ENCODE data around the gene COL6A6. TPM values are rescaled to one million over a fixed set of nuclear protein-coding genes. Genes with fewer than 3 reads are reported as not detected.
"Not testable (repeated sequence)": the region's sequence is repeated elsewhere in the genome, so short reads cannot be mapped to it uniquely, and the experiment has no call there.

COL6A6 gene
- polyA plus RNA-seq, 1 donor (not counting 4 experiments of a cell fraction or from before 2014, with no cell fraction given): not detected

DNA sequence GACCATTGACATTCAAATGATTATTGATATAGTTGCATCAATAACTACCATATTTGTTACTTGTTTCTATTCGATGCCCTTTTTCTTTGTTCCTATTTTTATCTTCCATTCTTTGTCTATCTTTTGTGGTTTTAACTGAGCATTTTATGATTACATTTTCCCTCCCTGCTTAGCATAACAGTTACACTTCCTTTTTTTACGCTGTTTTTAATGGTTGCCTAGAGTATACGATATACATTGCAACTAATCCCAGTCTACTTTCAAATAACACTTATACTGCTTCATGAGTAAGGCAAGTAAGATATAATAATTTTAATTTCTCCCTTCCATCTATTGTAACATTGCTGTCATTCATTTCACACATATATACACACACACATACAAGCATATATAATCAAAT, 26.3 kb downstream of the COL6A6 start:
- Histone ChIP-seq H3K4me1 (ENCODE audit: control insufficient read depth, extremely low read depth, insufficient read depth, low read length) (no peaks in the 10 kb centered on the region), H3K9ac (ENCODE audit: control insufficient read depth, extremely low read depth, insufficient read depth, low read length) (no peak overlapping the region), H3K27ac (ENCODE audit: control insufficient read depth, insufficient read depth, low read length) (no peak overlapping the region), H3K79me2 (ENCODE audit: control insufficient read depth, insufficient read depth, low read length) (no peaks in the 10 kb centered on the region), H3K27me3 (ENCODE audit: control insufficient read depth, extremely low read depth, insufficient read depth, low read length) (no peaks in the 10 kb centered on the region), H3K9me1 (ENCODE audit: control insufficient read depth, extremely low read depth, insufficient read depth, low read length) (no peaks in the 10 kb centered on the region), H3K36me3 (ENCODE audit: control insufficient read depth in 2 of 2, extremely low read depth in 1 of 2, insufficient read depth in 2 of 2, low read length in 2 of 2) (no peaks in the 10 kb centered on the region), H2AFZ (ENCODE audit: control insufficient read depth, low read length) (no peak overlapping the region), H4K20me1 (ENCODE audit: control insufficient read depth, extremely low read depth, insufficient read depth, low read length) (no peaks in the 10 kb centered on the region), H3K4me2 (ENCODE audit: control insufficient read depth, extremely low read depth, insufficient read depth, low read depth, low read length) (no peak overlapping the region), H3K4me3 (ENCODE audit: control insufficient read depth in 2 of 3, extremely low read depth in 1 of 3, insufficient read depth in 2 of 3, low read depth in 1 of 3, low read length in 3 of 3) (no peak overlapping the region), H3K9me3 (ENCODE audit: control insufficient read depth, low read depth, low read length) (no peaks in the 10 kb centered on the region)
- FAIRE-seq (no peak), DNase-seq (ENCODE audit: low read depth, low spot score) (no peak)
- TF ChIP-seq EZH2 (IDR thresholded peaks at IDR 0.05; ENCODE audit: low read length): no peak
- TF ChIP-seq, protein P1, sequence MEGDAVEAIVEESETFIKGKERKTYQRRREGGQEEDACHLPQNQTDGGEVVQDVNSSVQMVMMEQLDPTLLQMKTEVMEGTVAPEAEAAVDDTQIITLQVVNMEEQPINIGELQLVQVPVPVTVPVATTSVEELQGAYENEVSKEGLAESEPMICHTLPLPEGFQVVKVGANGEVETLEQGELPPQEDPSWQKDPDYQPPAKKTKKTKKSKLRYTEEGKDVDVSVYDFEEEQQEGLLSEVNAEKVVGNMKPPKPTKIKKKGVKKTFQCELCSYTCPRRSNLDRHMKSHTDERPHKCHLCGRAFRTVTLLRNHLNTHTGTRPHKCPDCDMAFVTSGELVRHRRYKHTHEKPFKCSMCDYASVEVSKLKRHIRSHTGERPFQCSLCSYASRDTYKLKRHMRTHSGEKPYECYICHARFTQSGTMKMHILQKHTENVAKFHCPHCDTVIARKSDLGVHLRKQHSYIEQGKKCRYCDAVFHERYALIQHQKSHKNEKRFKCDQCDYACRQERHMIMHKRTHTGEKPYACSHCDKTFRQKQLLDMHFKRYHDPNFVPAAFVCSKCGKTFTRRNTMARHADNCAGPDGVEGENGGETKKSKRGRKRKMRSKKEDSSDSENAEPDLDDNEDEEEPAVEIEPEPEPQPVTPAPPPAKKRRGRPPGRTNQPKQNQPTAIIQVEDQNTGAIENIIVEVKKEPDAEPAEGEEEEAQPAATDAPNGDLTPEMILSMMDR (optimal IDR thresholded peaks at IDR 0.05 in 1 of 3, IDR thresholded peaks at IDR 0.05 in 1 of 3, conservative IDR thresholded peaks at IDR 0.05 in 1 of 3; ENCODE audit: extremely low read depth in 1 of 3, insufficient read depth in 2 of 3, low read length in 3 of 3): no peak
- dilution Hi-C loops (cut with MboI; ENCODE audit: extremely low pct_ligation_motif_present, low sequenced_read_pairs): no loop called here

DNA sequence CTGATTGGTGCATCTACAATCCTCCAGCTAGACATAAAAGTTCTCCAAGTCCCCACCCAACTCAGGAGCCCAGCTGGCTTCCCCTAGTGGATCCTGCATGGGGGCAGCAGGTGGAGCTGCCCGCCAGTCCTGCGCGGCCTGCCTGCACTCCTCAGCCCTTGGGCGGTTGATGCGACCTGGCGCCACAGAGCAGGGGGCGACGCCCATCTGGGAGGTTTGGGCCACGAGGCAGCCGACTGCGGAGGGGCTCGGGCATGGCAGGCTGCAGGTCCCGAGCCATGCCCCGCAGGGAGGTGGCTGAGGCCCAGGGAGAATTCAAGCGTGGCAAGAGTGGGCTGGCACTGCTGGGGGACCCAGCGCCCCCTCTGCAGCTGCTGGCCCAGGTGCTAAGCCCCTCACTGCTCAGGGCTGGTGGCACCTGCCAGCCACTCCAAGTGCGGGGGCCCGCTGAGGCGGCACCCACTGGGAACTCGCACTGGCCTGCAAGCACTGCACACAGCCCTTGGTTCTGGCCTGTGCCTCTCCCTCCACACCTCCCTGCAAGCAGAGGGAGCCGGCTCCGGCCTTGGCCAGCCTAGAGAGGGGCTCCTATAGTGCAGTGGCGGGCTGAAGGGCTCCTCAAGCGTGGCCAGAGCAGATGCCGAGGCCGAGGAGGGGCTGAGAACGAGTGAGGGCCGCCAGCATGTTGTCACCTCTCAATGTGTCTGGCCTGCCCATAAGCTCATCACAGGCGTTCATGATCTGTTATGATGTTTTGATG, 30.1 kb downstream of the COL6A6 start:
- no peak overlapping the region for H2AFZ ChIP-seq (ENCODE audit: control insufficient read depth, low read length)
- H3K36me3 ChIP-seq (ENCODE audit: control insufficient read depth in 2 of 2, extremely low read depth in 1 of 2, insufficient read depth in 2 of 2, low read length in 2 of 2): no peaks in the 10 kb centered on the region
- no peaks in the 10 kb centered on the region for H3K9me3 ChIP-seq (ENCODE audit: control insufficient read depth, low read depth, low read length)
- H4K20me1 ChIP-seq (ENCODE audit: control insufficient read depth, extremely low read depth, insufficient read depth, low read length): no peaks in the 10 kb centered on the region
- dilution Hi-C loops (cut with MboI; ENCODE audit: extremely low pct_ligation_motif_present, low sequenced_read_pairs): no loop called here
- H3K4me1 ChIP-seq (ENCODE audit: control insufficient read depth, extremely low read depth, insufficient read depth, low read length): no peaks in the 10 kb centered on the region
- no peak overlapping the region for H3K27ac ChIP-seq (ENCODE audit: control insufficient read depth, insufficient read depth, low read length)
- no peaks in the 10 kb centered on the region for H3K9me1 ChIP-seq (ENCODE audit: control insufficient read depth, extremely low read depth, insufficient read depth, low read length)
- no peak overlapping the region for H3K4me3 ChIP-seq (ENCODE audit: control insufficient read depth in 2 of 3, extremely low read depth in 1 of 3, insufficient read depth in 2 of 3, low read depth in 1 of 3, low read length in 3 of 3)
- no peak overlapping the region for H3K9ac ChIP-seq (ENCODE audit: control insufficient read depth, extremely low read depth, insufficient read depth, low read length)
- DNase-seq (ENCODE audit: low read depth, low spot score): no peak
- no peak for FAIRE-seq
- no peaks in the 10 kb centered on the region for H3K79me2 ChIP-seq (ENCODE audit: control insufficient read depth, insufficient read depth, low read length)
- H3K4me2 ChIP-seq (ENCODE audit: control insufficient read depth, extremely low read depth, insufficient read depth, low read depth, low read length): no peak overlapping the region
- H3K27me3 ChIP-seq (ENCODE audit: control insufficient read depth, extremely low read depth, insufficient read depth, low read length): no peaks in the 10 kb centered on the region
- TF ChIP-seq, protein P1 (optimal IDR thresholded peaks at IDR 0.05 in 1 of 3, IDR thresholded peaks at IDR 0.05 in 1 of 3, conservative IDR thresholded peaks at IDR 0.05 in 1 of 3; ENCODE audit: extremely low read depth in 1 of 3, insufficient read depth in 2 of 3, low read length in 3 of 3): no peak
- no peak for TF ChIP-seq EZH2 (IDR thresholded peaks at IDR 0.05; ENCODE audit: low read length)

DNA sequence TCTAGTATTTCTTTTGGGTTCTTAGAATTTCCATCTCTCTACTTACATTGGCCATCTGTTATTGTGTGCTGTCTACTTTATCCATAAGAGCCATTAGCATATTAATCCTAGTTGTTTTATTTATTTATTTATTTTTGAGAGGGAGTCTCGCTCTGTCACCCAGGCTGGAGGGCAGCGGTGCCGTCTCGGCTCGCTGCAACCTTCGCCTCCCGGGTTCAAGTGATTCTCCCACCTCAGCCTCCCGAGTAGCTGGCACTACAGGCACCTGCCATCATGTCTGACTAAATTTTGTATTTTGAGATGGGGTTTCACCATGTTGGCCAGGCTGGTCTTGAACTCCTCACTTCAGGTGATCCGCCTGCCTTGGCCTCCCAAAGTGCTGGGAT, 30.7 kb downstream of the COL6A6 start:
- H3K4me1 ChIP-seq (ENCODE audit: control insufficient read depth, extremely low read depth, insufficient read depth, low read length); DNase-seq (ENCODE audit: low read depth, low spot score); H3K4me3 ChIP-seq (ENCODE audit: control insufficient read depth in 2 of 3, extremely low read depth in 1 of 3, insufficient read depth in 2 of 3, low read depth in 1 of 3, low read length in 3 of 3); H2AFZ ChIP-seq (ENCODE audit: control insufficient read depth, low read length); H3K9me1 ChIP-seq (ENCODE audit: control insufficient read depth, extremely low read depth, insufficient read depth, low read length); H3K79me2 ChIP-seq (ENCODE audit: control insufficient read depth, insufficient read depth, low read length); H3K27me3 ChIP-seq (ENCODE audit: control insufficient read depth, extremely low read depth, insufficient read depth, low read length); H3K27ac ChIP-seq (ENCODE audit: control insufficient read depth, insufficient read depth, low read length); H3K36me3 ChIP-seq (ENCODE audit: control insufficient read depth in 2 of 2, extremely low read depth in 1 of 2, insufficient read depth in 2 of 2, low read length in 2 of 2); H3K4me2 ChIP-seq (ENCODE audit: control insufficient read depth, extremely low read depth, insufficient read depth, low read depth, low read length); H3K9ac ChIP-seq (ENCODE audit: control insufficient read depth, extremely low read depth, insufficient read depth, low read length); H4K20me1 ChIP-seq (ENCODE audit: control insufficient read depth, extremely low read depth, insufficient read depth, low read length); FAIRE-seq; dilution Hi-C loops (cut with MboI; ENCODE audit: extremely low pct_ligation_motif_present, low sequenced_read_pairs); H3K9me3 ChIP-seq (ENCODE audit: control insufficient read depth, low read depth, low read length): not testable (repeated sequence)
